PFSK-1 (cell line): ENCODE results near the gene INPP4A.

Experiments
- FOXP2 ChIP-seq: optimal IDR thresholded peaks from 2 replicates; pipeline ENCODE3; 2011; ENCODE audit warnings: borderline replicate concordance, control low read depth, inconsistent platforms; ENCODE audit not compliant: insufficient read depth; ENCODE audit errors: extremely low read length, extremely low read depth
- POLR2AphosphoS5 ChIP-seq: IDR thresholded peaks from 2 replicates; pipeline ENCODE4 v1.6.1; 2012; ENCODE audit warnings: low read depth, mild to moderate bottlenecking, control low read depth, low read length, moderate library complexity
- REST ChIP-seq, 2 experiments: IDR thresholded peaks; 2 replicates each; pipeline versions ENCODE4 v1.6.1 to v1.8.0; 2011 to 2012; ENCODE audit warnings: low read depth in 2 of 2, low read length in 2 of 2, control low read depth in 1 of 2, inconsistent platforms in 1 of 2, mild to moderate bottlenecking in 1 of 2, moderate library complexity in 1 of 2; ENCODE audit not compliant: insufficient read depth in 1 of 2
- SIN3A ChIP-seq: IDR thresholded peaks from 2 replicates; pipeline ENCODE4 v1.6.1; 2012; ENCODE audit warnings: mild to moderate bottlenecking, low read length, moderate library complexity, borderline replicate concordance; ENCODE audit not compliant: insufficient read depth
- TAF1 ChIP-seq: IDR thresholded peaks from 2 replicates; pipeline ENCODE4 v1.6.1; 2012; ENCODE audit warnings: low read length, control low read depth, borderline replicate concordance; ENCODE audit not compliant: insufficient read depth

The INPP4A gene

GRCh38 chr2:98454500-98455235 lies 10.0 kb downstream of the INPP4A start:
- no peak for TF ChIP-seq POLR2AphosphoS5
- TF ChIP-seq TAF1 = no peak
- TF ChIP-seq SIN3A = no peak
- no peak for TF ChIP-seq FOXP2
- TF ChIP-seq REST (IDR thresholded peaks at IDR 0.05; ENCODE audit: insufficient read depth in 1 of 2, low read depth in 2 of 2, low read length in 2 of 2) = no peak

GRCh38 chr2:98455494-98455976 lies 10.9 kb downstream of the INPP4A start:
- TF ChIP-seq SIN3A (no peak), FOXP2 (no peak), POLR2AphosphoS5 (no peak), TAF1 (no peak), REST (IDR thresholded peaks at IDR 0.05; ENCODE audit: insufficient read depth in 1 of 2, low read depth in 2 of 2, low read length in 2 of 2) (no peak)

GRCh38 chr2:98457045-98457696 lies 12.5 kb downstream of the INPP4A start:
- no peak for TF ChIP-seq SIN3A

- TF ChIP-seq FOXP2 (no peak), POLR2AphosphoS5 (no peak), TAF1 (no peak)
Observed at GRCh38 chr2:98458207-98458606, 13.5 kb downstream of the INPP4A start.

GRCh38 chr2:98458667-98459380 lies 14.2 kb downstream of the INPP4A start:
- TF ChIP-seq SIN3A = no peak
- TF ChIP-seq REST (IDR thresholded peaks at IDR 0.05; ENCODE audit: insufficient read depth in 1 of 2, low read depth in 2 of 2, low read length in 2 of 2) = no peak
- no peak for TF ChIP-seq FOXP2
- no peak for TF ChIP-seq POLR2AphosphoS5
- TF ChIP-seq TAF1 = no peak
